Esophagus squamous epithelium (tissue), 5 donors: ENCODE results near the gene IGSF9B. TPM values are rescaled to one million over a fixed set of nuclear protein-coding genes. Genes with fewer than 3 reads are reported as not detected.

ENCODE experiments used
- DNase-seq: peaks from one replicate; lab custom pipeline; 2025; lab: John Stamatoyannopoulos, UW
- H3K27ac ChIP-seq, 4 donors: fragments of 200-600 bp; sonication (generic); one replicate each; pipeline ENCODE4 v1.5.1; 2016 to 2019; ENCODE audit warnings: mild to moderate bottlenecking in 1 of 4
- H3K27me3 ChIP-seq, 4 donors: fragments of 200-600 bp; sonication (generic); 1 replicate in 3 of 4; 2 replicates in 1 of 4; pipeline versions ENCODE4 v1.5.1 to v1.6.0; 2017 to 2021; ENCODE audit warnings: antibody characterized with exemption in 1 of 4
- H3K36me3 ChIP-seq, 3 donors: fragments of 200-600 bp; sonication (generic); one replicate each; pipeline ENCODE4 v1.5.1; 2016 to 2019
- H3K4me1 ChIP-seq, 3 donors: fragments of 200-600 bp; sonication (generic); one replicate each; pipeline ENCODE4 v1.5.1; 2017 to 2019
- H3K4me3 ChIP-seq, 4 donors: fragments of 200-600 bp; sonication (generic); 1 replicate in 3 of 4; 2 replicates in 1 of 4; pipeline ENCODE4 v1.5.1; 2016 to 2019; ENCODE audit warnings: mild to moderate bottlenecking in 2 of 4, moderate library complexity in 1 of 4
- H3K9me3 ChIP-seq, 3 donors: fragments of 200-600 bp; sonication (generic); one replicate each; pipeline ENCODE4 v1.5.1; 2016 to 2019
- CTCF ChIP-seq, 6 experiments: fragments of 450-650 bp in 4 of 6; fragments of 200-600 bp in 2 of 6; sonication (generic) in 2 of 6; IDR thresholded peaks; one replicate each; pipeline ENCODE4 v1.5.1; 2016 to 2019; ENCODE audit warnings: antibody characterized with exemption in 6 of 6, mild to moderate bottlenecking in 4 of 6, moderate library complexity in 4 of 6
- POLR2A ChIP-seq, 4 donors: fragments of 450-650 bp; IDR thresholded peaks; one replicate each; pipeline ENCODE4 v1.6.1; 2017; ENCODE audit warnings: antibody characterized with exemption in 4 of 4, mild to moderate bottlenecking in 4 of 4, moderate library complexity in 3 of 4
- WGBS, 2 donors: methylation state at CpG; one replicate each; pipeline ENCODE4 v1.1.5; 2018; 5-methylcytosine and 5-hydroxymethylcytosine counted together
- intact Hi-C: fragments of 100-400 bp; cut with DNase I; formaldehyde crosslinking; loops from one replicate; pipeline ENCODE4 v1.15.0; 2022
- total RNA-seq, 4 donors: library from RNA; depleted of rRNA; stranded (reverse); fragments of >200 nt; gene quantifications; one replicate each; pipeline ENCODE4 v1.1.0, GENCODE V29; 2016
- donor health status: DM: yes; HTN: yes; CAD: no.

IGSF9B gene
- total RNA-seq, 4 donors from 2014 or later: 1.1 to 4.8 (median 1.8) TPM

- intact Hi-C loops: no loop called here
- Histone ChIP-seq H3K27me3 (peaks cover 0 to 19% (median 0%) of the 10 kb centered on the region in 4 donors), H3K36me3 (peaks cover 0 to 47% (median 4%) of the 10 kb centered on the region in 3 donors), H3K4me3 (no peak overlapping the region), H3K4me1 (peaks cover 4 to 7% (median 5%) of the 10 kb centered on the region in 3 donors), H3K27ac (no peak overlapping the region), H3K9me3 (no peaks in the 10 kb centered on the region)
- no peak for TF ChIP-seq POLR2A (IDR thresholded peaks at IDR 0.05)
- TF ChIP-seq CTCF (IDR thresholded peaks at IDR 0.05): no peak
- no peak for DNase-seq
- WGBS, 2 donors: 92 to 95% methylated on average over 14 to 20 of the region's 23 CpGs
Measured at GRCh38 chr11:133922078-133922870, 34.5 kb downstream of the IGSF9B start.

GRCh38 chr11:133921513-133921912 is 35.3 kb downstream of the IGSF9B start:
- DNase-seq: no peak
- peaks cover 4 to 7% (median 5%) of the 10 kb centered on the region in 3 donors for H3K4me1 ChIP-seq
- H3K9me3 ChIP-seq: no peaks in the 10 kb centered on the region
- no peak for TF ChIP-seq POLR2A (IDR thresholded peaks at IDR 0.05)
- TF ChIP-seq CTCF (IDR thresholded peaks at IDR 0.05): no peak
- H3K4me3 ChIP-seq: no peak overlapping the region
- H3K27me3 ChIP-seq: peaks cover 0 to 19% (median 0%) of the 10 kb centered on the region in 4 donors
- H3K27ac ChIP-seq: no peak overlapping the region
- H3K36me3 ChIP-seq: peaks cover 0 to 43% (median 0%) of the 10 kb centered on the region in 3 donors
- intact Hi-C loops: no loop called here
- WGBS, 2 donors: 81 to 92% methylated on average over 8 to 9 of the region's 10 CpGs

- intact Hi-C loops: no loop called here
- H3K4me1 ChIP-seq: peaks cover 4 to 7% (median 5%) of the 10 kb centered on the region in 3 donors
- no peaks in the 10 kb centered on the region for H3K9me3 ChIP-seq
- DNase-seq: no peak
- H3K27ac ChIP-seq: no peak overlapping the region
- peaks cover 0 to 38% (median 0%) of the 10 kb centered on the region in 3 donors for H3K36me3 ChIP-seq
- TF ChIP-seq CTCF (IDR thresholded peaks at IDR 0.05) (no peak), POLR2A (IDR thresholded peaks at IDR 0.05) (no peak)
- peaks cover 0 to 19% (median 0%) of the 10 kb centered on the region in 4 donors for H3K27me3 ChIP-seq
- WGBS, 2 donors: 92 to 94% methylated on average over 5 to 20 of the region's 33 CpGs
- H3K4me3 ChIP-seq: no peak overlapping the region
Measured at GRCh38 chr11:133921026-133921425, 35.7 kb downstream of the IGSF9B start.

GRCh38 chr11:133920109-133920990 is 36.4 kb downstream of the IGSF9B start:
- intact Hi-C loops: no loop called here
- H3K4me1 ChIP-seq: peaks cover 4 to 7% (median 5%) of the 10 kb centered on the region in 3 donors
- TF ChIP-seq CTCF (IDR thresholded peaks at IDR 0.05): no peak
- no peak for TF ChIP-seq POLR2A (IDR thresholded peaks at IDR 0.05)
- no peak overlapping the region for H3K4me3 ChIP-seq
- no peaks in the 10 kb centered on the region for H3K9me3 ChIP-seq
- peaks cover 0 to 19% (median 0%) of the 10 kb centered on the region in 4 donors for H3K27me3 ChIP-seq
- 87% methylated on average over 11 of the region's 47 CpGs; no CpG with 5 or more reads in 1 of the 2 donors for WGBS, 2 donors
- H3K27ac ChIP-seq: no peak overlapping the region
- peaks cover 0 to 31% (median 0%) of the 10 kb centered on the region in 3 donors for H3K36me3 ChIP-seq
- DNase-seq: no peak
